MM.1S (cell line): ENCODE data around the gene PDX1.

ENCODE experiments used
- EZH2 ChIP-seq: fragments of 300-600 bp; sonication (generic); optimal IDR thresholded peaks from 2 replicates; pipeline ENCODE3; 2017; ENCODE audit warnings: low read depth, mild to moderate bottlenecking, antibody characterized with exemption, low read length, mixed read lengths
- EZH2phosphoT487 ChIP-seq: fragments of 300-600 bp; sonication (generic); IDR thresholded peaks from 2 replicates; pipeline ENCODE4 v1.6.1; 2018; ENCODE audit warnings: antibody characterized with exemption, low read length
- TF ChIP-seq, protein P1 (sequence below): fragments of 300-600 bp; sonication (generic); IDR thresholded peaks from 2 replicates; pipeline ENCODE4 v1.5.1; 2016; ENCODE audit warnings: antibody characterized with exemption, low read length, mixed read lengths

DNA sequence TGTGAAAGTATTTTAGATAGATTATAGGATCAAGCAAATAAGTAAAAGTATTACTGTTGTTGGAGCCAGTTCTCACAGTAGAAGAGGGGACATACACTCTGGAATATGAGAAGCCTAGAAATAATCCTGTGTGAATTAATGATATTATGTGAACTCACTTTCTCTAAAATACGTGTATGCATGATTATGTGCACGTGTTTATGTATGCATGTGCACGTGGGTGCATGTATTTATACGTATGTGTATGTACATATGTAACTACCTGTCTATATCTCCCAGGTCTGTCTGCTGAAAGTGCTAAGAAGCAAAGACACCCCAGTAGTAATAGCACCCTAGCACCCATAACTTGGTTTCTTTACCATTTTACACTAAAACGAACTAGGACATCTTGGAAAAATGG is 41.5 kb upstream of the PDX1 start:
- no peak for TF ChIP-seq EZH2
- TF ChIP-seq, protein P1, sequence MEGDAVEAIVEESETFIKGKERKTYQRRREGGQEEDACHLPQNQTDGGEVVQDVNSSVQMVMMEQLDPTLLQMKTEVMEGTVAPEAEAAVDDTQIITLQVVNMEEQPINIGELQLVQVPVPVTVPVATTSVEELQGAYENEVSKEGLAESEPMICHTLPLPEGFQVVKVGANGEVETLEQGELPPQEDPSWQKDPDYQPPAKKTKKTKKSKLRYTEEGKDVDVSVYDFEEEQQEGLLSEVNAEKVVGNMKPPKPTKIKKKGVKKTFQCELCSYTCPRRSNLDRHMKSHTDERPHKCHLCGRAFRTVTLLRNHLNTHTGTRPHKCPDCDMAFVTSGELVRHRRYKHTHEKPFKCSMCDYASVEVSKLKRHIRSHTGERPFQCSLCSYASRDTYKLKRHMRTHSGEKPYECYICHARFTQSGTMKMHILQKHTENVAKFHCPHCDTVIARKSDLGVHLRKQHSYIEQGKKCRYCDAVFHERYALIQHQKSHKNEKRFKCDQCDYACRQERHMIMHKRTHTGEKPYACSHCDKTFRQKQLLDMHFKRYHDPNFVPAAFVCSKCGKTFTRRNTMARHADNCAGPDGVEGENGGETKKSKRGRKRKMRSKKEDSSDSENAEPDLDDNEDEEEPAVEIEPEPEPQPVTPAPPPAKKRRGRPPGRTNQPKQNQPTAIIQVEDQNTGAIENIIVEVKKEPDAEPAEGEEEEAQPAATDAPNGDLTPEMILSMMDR, result no peak
- no peak for TF ChIP-seq EZH2phosphoT487
